Smooth muscle cell (in vitro differentiated cells): Measurements from ENCODE around the gene RNF114. TPM values are rescaled to one million over a fixed set of nuclear protein-coding genes. Genes with fewer than 3 reads are reported as not detected.

Source experiments
- DNase-seq: peaks from one replicate; lab custom pipeline; 2025; ENCODE audit not compliant: unreplicated experiment; lab: John Stamatoyannopoulos, UW
- H2AFZ ChIP-seq: fragments of 200-600 bp; sonication (generic); 2 replicates; pipeline ENCODE4 v1.6.0; 2016; ENCODE audit warnings: antibody characterized with exemption, low read depth, mild to moderate bottlenecking
- H3F3A ChIP-seq: fragments of 200-600 bp; sonication (generic); 2 replicates; pipeline ENCODE4 v1.6.0; 2017; ENCODE audit warnings: antibody characterized with exemption, low read depth
- H3K27ac ChIP-seq: fragments of 200-600 bp; sonication (generic); 2 replicates; pipeline ENCODE4 v1.5.1; 2016; ENCODE audit warnings: low read depth, mild to moderate bottlenecking
- H3K27me3 ChIP-seq: fragments of 200-600 bp; sonication (generic); 2 replicates; pipeline ENCODE4 v1.6.1; 2016; ENCODE audit warnings: low read depth, mild to moderate bottlenecking
- H3K36me3 ChIP-seq: fragments of 200-600 bp; sonication (generic); 2 replicates; pipeline ENCODE4 v1.5.1; 2016; ENCODE audit warnings: low read depth
- H3K4me1 ChIP-seq: fragments of 200-600 bp; sonication (generic); 2 replicates; pipeline ENCODE4 v1.5.1; 2016; ENCODE audit warnings: low read depth
- H3K4me2 ChIP-seq: fragments of 200-600 bp; sonication (generic); 2 replicates; pipeline ENCODE4 v1.6.0; 2016; ENCODE audit warnings: mild to moderate bottlenecking
- H3K4me3 ChIP-seq: fragments of 200-600 bp; sonication (generic); 2 replicates; pipeline ENCODE4 v1.5.1; 2016; ENCODE audit warnings: mild to moderate bottlenecking
- H3K79me2 ChIP-seq: fragments of 200-600 bp; sonication (generic); 2 replicates; pipeline ENCODE4 v1.6.0; 2016; ENCODE audit warnings: low read depth, mild to moderate bottlenecking
- H3K9ac ChIP-seq: fragments of 200-600 bp; sonication (generic); 2 replicates; pipeline ENCODE4 v1.6.0; 2016; ENCODE audit warnings: low read depth
- H3K9me3 ChIP-seq: fragments of 200-600 bp; sonication (generic); replicated peaks from 2 replicates; pipeline ENCODE4 v1.5.1; 2016; ENCODE audit warnings: low read depth
- H4K20me1 ChIP-seq: fragments of 200-600 bp; sonication (generic); 2 replicates; pipeline ENCODE4 v1.6.0; 2016; ENCODE audit warnings: low read depth
- CTCF ChIP-seq: fragments of 200-600 bp; sonication (generic); IDR thresholded peaks from 2 replicates; pipeline ENCODE4 v1.5.1; 2017; ENCODE audit warnings: borderline replicate concordance, mild to moderate bottlenecking, antibody characterized with exemption; ENCODE audit not compliant: insufficient read depth, poor library complexity, severe bottlenecking
- WGBS: methylation state at CpG from one replicate; pipeline ENCODE4 v1.1.7; 2016; ENCODE audit warnings: low lambda C conversion rate; 5-methylcytosine and 5-hydroxymethylcytosine counted together
- polyA plus RNA-seq: library from polyadenylated mRNA; unstranded; fragments of >200 nt; fragmentation: Nextera tagmentation; extraction: Ambion mirVana; gene quantifications from 2 replicates; pipeline ENCODE4 v1.2.1, GENCODE V29; 2016
- total RNA-seq: library from RNA; depleted of rRNA; stranded (reverse); fragments of >200 nt; gene quantifications from 2 replicates; pipeline ENCODE4 v1.2.3, GENCODE V29; 2014

The RNF114 gene
- total and polyA plus RNA-seq, 2 experiments from 2014 or later = 54.2 to 80.5 TPM

GRCh38 chr20:49890471-49891361 is 45.5 kb upstream of the RNF114 start:
- no peak overlapping the region for H2AFZ ChIP-seq
- H4K20me1 ChIP-seq = peaks cover 34% of the 10 kb centered on the region
- no peak for TF ChIP-seq CTCF
- WGBS = 74% methylated on average over 21 of the region's 21 CpGs
- no peaks in the 10 kb centered on the region for H3K36me3 ChIP-seq
- no peaks in the 10 kb centered on the region for H3K9me3 ChIP-seq
- no peak overlapping the region for H3K9ac ChIP-seq
- H3K79me2 ChIP-seq = no peaks in the 10 kb centered on the region
- no peak overlapping the region for H3K4me2 ChIP-seq
- no peak overlapping the region for H3K27ac ChIP-seq
- H3K4me3 ChIP-seq = no peak overlapping the region
- H3F3A ChIP-seq = no peaks in the 10 kb centered on the region
- no peaks in the 10 kb centered on the region for H3K27me3 ChIP-seq
- H3K4me1 ChIP-seq = peaks cover 14% of the 10 kb centered on the region
- DNase-seq = no peak

- Histone ChIP-seq H3K9me3 (no peaks in the 10 kb centered on the region), H3K9ac (no peak overlapping the region), H2AFZ (no peak overlapping the region), H3K36me3 (no peaks in the 10 kb centered on the region), H4K20me1 (peaks cover 43% of the 10 kb centered on the region), H3K79me2 (no peaks in the 10 kb centered on the region), H3K4me1 (peaks cover 14% of the 10 kb centered on the region), H3K4me2 (no peak overlapping the region), H3K27me3 (no peaks in the 10 kb centered on the region), H3K27ac (no peak overlapping the region), H3K4me3 (no peak overlapping the region), H3F3A (peaks cover 2% of the 10 kb centered on the region)
- DNase-seq = no peak
- no peak for TF ChIP-seq CTCF
- WGBS = 92% methylated on average over 13 of the region's 13 CpGs
Observed at GRCh38 chr20:49891476-49892110, 44.6 kb upstream of the RNF114 start.

- Histone ChIP-seq H3K27ac (no peak overlapping the region), H3K4me2 (no peak overlapping the region), H3K36me3 (no peaks in the 10 kb centered on the region), H3K27me3 (no peaks in the 10 kb centered on the region), H3F3A (peaks cover 4% of the 10 kb centered on the region), H3K9ac (no peak overlapping the region), H3K4me1 (peaks cover 14% of the 10 kb centered on the region), H3K4me3 (no peak overlapping the region), H3K79me2 (no peaks in the 10 kb centered on the region), H2AFZ (no peak overlapping the region), H4K20me1 (peaks cover 50% of the 10 kb centered on the region), H3K9me3 (no peaks in the 10 kb centered on the region)
- no peak for DNase-seq
- 92% methylated on average over 9 of the region's 9 CpGs for WGBS
- TF ChIP-seq CTCF = no peak
Observed at GRCh38 chr20:49892260-49892659, 43.9 kb upstream of the RNF114 start.
